Right lobe of liver (tissue), 4 donors: ENCODE measurements around the gene CTSL.

Source experiments
- CTCF ChIP-seq, 4 donors: fragments of 200-600 bp in 3 of 4; fragments of 450-650 bp in 1 of 4; IDR thresholded peaks; one replicate each; pipeline versions ENCODE4 v1.5.1 to v1.8.0; 2016 to 2022; ENCODE audit warnings: antibody characterized with exemption in 4 of 4, mild to moderate bottlenecking in 2 of 4
- POLR2A ChIP-seq: fragments of 450-650 bp; IDR thresholded peaks from one replicate; pipeline ENCODE4 v1.6.1; 2017; ENCODE audit warnings: antibody characterized with exemption, mild to moderate bottlenecking
- donor health status: DM: no; HTN: no; CAD: no.
- donor health status: DM: no; HTN: no; CAD: no.
- donor health status: DM: no; HTN: yes; CAD: no.

GRCh38 chr9:87717456-87717855, 8.5 kb upstream of the CTSL start:
- TF ChIP-seq POLR2A (no peak), CTCF (IDR thresholded peaks at IDR 0.05) (no peak)
